ENCODE data around the gene SLF2.

The SLF2 gene, protein sequence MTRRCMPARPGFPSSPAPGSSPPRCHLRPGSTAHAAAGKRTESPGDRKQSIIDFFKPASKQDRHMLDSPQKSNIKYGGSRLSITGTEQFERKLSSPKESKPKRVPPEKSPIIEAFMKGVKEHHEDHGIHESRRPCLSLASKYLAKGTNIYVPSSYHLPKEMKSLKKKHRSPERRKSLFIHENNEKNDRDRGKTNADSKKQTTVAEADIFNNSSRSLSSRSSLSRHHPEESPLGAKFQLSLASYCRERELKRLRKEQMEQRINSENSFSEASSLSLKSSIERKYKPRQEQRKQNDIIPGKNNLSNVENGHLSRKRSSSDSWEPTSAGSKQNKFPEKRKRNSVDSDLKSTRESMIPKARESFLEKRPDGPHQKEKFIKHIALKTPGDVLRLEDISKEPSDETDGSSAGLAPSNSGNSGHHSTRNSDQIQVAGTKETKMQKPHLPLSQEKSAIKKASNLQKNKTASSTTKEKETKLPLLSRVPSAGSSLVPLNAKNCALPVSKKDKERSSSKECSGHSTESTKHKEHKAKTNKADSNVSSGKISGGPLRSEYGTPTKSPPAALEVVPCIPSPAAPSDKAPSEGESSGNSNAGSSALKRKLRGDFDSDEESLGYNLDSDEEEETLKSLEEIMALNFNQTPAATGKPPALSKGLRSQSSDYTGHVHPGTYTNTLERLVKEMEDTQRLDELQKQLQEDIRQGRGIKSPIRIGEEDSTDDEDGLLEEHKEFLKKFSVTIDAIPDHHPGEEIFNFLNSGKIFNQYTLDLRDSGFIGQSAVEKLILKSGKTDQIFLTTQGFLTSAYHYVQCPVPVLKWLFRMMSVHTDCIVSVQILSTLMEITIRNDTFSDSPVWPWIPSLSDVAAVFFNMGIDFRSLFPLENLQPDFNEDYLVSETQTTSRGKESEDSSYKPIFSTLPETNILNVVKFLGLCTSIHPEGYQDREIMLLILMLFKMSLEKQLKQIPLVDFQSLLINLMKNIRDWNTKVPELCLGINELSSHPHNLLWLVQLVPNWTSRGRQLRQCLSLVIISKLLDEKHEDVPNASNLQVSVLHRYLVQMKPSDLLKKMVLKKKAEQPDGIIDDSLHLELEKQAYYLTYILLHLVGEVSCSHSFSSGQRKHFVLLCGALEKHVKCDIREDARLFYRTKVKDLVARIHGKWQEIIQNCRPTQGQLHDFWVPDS

GRCh38 chr10:100912605-100913469, at the start of gene SLF2:
Gene SLF2, plus strand, starts transcription at chr10:100912963. Its CDS starts 148 bp downstream, at chr10:100913111.
- no peak for TF ChIP-seq CTCF (IDR thresholded peaks at IDR 0.05; ENCODE audit: low read length, missing control alignments)
- DNase-seq (ENCODE audit: low read depth) = peak; percentile 99
- peak within 1 kb of the TSS; percentile 95 for H3K4me3 ChIP-seq (replicated peaks; ENCODE audit: low read depth, low read length)

DNA sequence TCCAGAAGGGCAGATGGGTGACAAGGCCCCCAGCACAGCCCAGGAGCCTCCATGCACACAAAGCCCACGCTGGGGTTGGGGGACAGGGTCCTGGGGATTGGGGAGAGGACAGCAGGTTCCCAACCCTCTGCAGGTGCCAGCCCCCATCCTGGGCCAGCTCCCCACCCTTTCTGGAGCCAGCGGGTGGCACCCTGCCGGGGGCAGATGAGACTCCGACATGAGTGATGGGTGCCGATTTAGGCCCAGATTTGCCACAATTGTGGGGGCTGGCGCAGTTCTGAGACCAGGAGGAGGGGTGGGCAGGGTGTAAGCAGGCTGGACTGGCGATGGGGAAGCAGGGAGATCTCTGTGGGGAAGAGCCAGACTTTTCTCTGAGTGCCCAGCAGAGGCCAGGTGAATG, 49.3 kb upstream of the SLF2 start:
- no peak for DNase-seq (ENCODE audit: low read depth)
- no peak overlapping the region for H3K4me3 ChIP-seq (replicated peaks; ENCODE audit: low read depth, low read length)
- no peak for TF ChIP-seq CTCF (IDR thresholded peaks at IDR 0.05; ENCODE audit: low read length, missing control alignments)

DNA sequence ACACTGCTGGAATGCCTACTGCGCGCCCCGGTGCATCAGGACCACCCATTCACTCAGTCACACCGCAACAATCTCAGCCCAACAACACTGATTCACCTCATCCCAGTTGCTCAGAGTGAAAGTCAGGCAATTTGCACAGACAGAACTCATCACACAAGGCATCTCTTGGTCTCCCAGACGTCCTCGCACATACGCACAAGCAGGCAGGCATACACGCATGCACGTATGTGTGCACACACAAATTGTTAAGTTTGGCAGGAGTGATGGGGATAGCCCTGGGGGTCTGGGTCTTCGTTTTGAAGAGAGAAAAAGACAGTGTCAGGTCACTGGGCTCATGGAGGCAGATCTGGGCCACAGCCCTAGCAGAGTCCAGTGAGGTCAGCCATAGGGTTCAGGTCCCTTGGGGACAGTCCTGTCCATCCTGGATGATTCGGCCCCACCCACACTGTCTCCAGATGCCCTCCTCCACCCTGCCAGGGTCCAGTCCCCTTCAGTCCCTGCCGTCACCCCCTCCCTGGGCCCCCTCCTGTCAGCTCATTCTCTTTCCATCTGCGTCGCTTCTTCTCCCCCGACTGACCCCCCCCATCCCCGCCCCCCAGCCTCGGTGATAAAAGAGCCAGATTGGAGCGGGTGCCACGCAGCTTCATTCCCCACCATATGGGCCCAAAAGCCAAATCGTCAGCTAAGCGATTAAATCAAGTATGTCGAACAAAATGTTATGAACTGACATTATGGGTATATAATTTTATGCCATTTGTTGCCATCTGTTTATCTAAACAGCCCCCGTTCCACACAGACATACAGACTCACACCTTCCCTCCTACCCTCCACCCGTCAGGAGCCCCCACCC, 48.5 kb upstream of the SLF2 start:
- TF ChIP-seq CTCF (IDR thresholded peaks at IDR 0.05; ENCODE audit: low read length, missing control alignments) = no peak
- no peak for DNase-seq (ENCODE audit: low read depth)
- H3K4me3 ChIP-seq (replicated peaks; ENCODE audit: low read depth, low read length) = no peak overlapping the region

GRCh38 chr10:100864978-100865377, 47.8 kb upstream of the SLF2 start:
- TF ChIP-seq CTCF (IDR thresholded peaks at IDR 0.05; ENCODE audit: low read length, missing control alignments) = no peak
- no peak overlapping the region for H3K4me3 ChIP-seq (replicated peaks; ENCODE audit: low read depth, low read length)
- no peak for DNase-seq (ENCODE audit: low read depth)

GRCh38 chr10:100866010-100866409, 46.8 kb upstream of the SLF2 start:
- H3K4me3 ChIP-seq (replicated peaks; ENCODE audit: low read depth, low read length) = no peak overlapping the region
- no peak for DNase-seq (ENCODE audit: low read depth)
- TF ChIP-seq CTCF (IDR thresholded peaks at IDR 0.05; ENCODE audit: low read length, missing control alignments) = no peak

Measured in fibroblast of pulmonary artery (primary cell).